NCI-H1417 (cell line): Measurements from ENCODE around the gene MEAK7.
A peak's percentile ranks its signal among the peaks of the same experiment; 100 is the strongest.

ENCODE experiments used
- DNase-seq, 3 experiments: peaks; one replicate each; lab custom pipeline; 2025; lab: John Stamatoyannopoulos, UW

Gene MEAK7

GRCh38 chr16:84511831-84512230 is 7.4 kb upstream of the MEAK7 start:
- DNase-seq, result peak in 1 of 3 experiments; percentile 78

GRCh38 chr16:84511180-84511800 is 6.8 kb upstream of the MEAK7 start:
- peak; percentile 69 to 86 (median 82) for DNase-seq

- DNase-seq, result no peak
Observed at GRCh38 chr16:84509032-84509950, 4.8 kb upstream of the MEAK7 start.

GRCh38 chr16:84508502-84508901 is 4.0 kb upstream of the MEAK7 start:
- DNase-seq, result no peak

- DNase-seq, result peak in 1 of 3 experiments; percentile 11
Observed at GRCh38 chr16:84507011-84507982, 2.8 kb upstream of the MEAK7 start.

GRCh38 chr16:84505249-84506187 is 1.1 kb upstream of the MEAK7 start:
- DNase-seq, result no peak

GRCh38 chr16:84503751-84504395 is 586 bp downstream of the MEAK7 start:
- DNase-seq, result no peak

- DNase-seq, result no peak
Observed at GRCh38 chr16:84502581-84502980, 1.9 kb downstream of the MEAK7 start.

GRCh38 chr16:84502075-84502474 is 2.4 kb downstream of the MEAK7 start:
- no peak for DNase-seq

- DNase-seq, result no peak
Observed at GRCh38 chr16:84501077-84501735, 3.3 kb downstream of the MEAK7 start.

GRCh38 chr16:84500531-84500930 is 3.9 kb downstream of the MEAK7 start:
- no peak for DNase-seq

GRCh38 chr16:84499638-84500037 is 4.8 kb downstream of the MEAK7 start:
- no peak for DNase-seq

- no peak for DNase-seq
Observed at GRCh38 chr16:84498859-84499620, 5.4 kb downstream of the MEAK7 start.

- DNase-seq, result no peak
Observed at GRCh38 chr16:84498223-84498610, 6.2 kb downstream of the MEAK7 start.

GRCh38 chr16:84497418-84498222 is 6.8 kb downstream of the MEAK7 start:
- DNase-seq, result no peak

- DNase-seq, result no peak
Observed at GRCh38 chr16:84496991-84497390, 7.5 kb downstream of the MEAK7 start.

GRCh38 chr16:84495506-84495905 is 9.0 kb downstream of the MEAK7 start:
- no peak for DNase-seq

- no peak for DNase-seq
Observed at GRCh38 chr16:84489131-84489530, 15.3 kb downstream of the MEAK7 start.
